GM19328 (cell line): ENCODE measurements around the gene TCTA.

ENCODE experiments used
- ATAC-seq: cut with Tn5 transposase; IDR thresholded peaks from one replicate; pipeline ENCODE4 v1.9.1; 2021; ENCODE audit warnings: mild to moderate bottlenecking, moderate library complexity; ENCODE audit not compliant: unreplicated experiment

Gene TCTA

DNA sequence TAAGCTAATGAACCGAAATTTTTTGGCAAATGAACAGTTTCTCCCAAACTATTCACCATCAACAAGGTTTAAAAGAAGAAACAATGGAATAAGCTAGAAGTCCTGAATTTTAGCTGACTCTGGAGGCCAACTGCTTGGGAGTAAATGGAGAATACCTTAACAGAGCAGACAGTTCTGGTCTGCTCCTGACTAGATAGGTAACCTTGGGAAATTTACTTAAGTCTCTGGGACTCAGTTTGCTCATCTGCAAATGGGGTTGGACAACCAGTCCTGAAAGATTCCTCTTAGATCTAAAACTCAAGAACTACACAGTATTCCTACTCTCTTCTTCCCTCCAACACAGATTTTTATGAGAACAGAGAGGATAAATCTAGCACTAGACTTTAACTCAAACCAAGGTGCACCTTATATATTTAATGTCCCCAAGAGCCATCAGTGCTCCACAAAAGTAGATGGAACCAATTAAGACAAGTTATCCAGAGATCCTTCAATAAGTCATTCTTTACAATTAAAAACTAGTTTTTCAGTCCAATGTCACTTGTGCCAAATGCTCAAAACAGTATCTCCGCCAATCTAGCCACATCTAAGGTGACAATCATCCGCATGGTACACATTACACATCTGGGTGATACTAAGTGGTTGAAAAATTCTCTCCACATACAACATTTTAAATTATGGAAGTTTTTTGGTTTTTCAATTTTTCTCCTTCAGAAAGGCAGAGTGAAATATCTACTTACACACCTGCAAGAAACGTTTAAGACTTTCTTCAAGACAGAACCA lies 2.0 kb upstream of the TCTA start:
- ATAC-seq, result no peak

DNA sequence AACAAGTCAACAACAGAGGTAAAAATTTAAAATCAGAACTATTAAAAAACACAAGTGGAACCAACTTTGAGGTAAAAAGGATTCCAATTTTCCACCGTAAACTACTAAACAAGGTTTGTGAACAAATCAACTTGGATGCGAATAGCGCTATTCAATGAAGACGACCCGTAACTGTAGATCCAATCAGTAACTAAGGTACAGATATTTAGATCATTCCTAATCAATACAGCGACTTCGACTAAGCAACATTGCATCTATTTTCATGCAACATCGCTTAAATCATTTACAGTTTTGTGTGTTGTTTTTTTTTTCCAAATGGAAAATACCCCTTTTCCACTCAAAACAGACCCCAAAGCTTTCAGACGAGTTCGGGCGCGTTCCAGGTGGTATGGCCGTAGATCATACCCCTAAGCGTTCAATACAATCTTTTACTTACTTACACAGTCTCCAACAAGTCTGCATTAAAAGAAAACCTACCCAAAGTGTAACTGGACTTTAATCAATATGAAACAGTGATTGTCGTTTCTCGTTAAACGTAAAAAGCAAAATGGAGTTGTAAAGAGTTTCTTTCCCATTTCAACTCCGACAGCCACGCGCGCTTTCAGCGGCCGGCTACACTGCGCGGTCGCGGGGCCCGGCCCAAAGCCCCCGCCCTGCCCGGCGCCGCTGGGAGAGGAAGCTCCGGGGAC lies 1.2 kb upstream of the TCTA start:
- ATAC-seq, result no peak

DNA sequence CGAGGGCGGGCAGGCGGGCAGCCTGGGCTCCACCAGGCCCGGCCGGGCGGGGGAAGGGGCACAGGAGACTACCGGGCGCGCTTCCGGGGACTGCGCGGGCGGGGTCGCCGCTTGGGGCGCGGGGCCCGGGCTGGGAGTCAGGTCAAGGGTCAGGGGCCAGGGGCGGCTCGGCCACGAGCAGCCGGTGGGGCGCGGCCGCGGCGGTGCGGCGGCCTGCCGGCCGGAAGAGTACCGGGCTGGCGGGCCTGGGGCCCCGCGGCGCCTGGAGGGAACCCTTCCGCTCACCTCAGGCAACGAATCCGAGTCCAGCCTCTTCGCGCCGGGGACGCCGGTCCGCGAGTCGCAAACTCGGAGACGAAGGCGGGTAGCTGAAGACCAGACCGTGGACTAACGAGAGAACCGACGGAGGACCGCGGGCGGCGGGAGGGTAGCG lies 672 bp upstream of the TCTA start:
- ATAC-seq, result peak; percentile 31

DNA sequence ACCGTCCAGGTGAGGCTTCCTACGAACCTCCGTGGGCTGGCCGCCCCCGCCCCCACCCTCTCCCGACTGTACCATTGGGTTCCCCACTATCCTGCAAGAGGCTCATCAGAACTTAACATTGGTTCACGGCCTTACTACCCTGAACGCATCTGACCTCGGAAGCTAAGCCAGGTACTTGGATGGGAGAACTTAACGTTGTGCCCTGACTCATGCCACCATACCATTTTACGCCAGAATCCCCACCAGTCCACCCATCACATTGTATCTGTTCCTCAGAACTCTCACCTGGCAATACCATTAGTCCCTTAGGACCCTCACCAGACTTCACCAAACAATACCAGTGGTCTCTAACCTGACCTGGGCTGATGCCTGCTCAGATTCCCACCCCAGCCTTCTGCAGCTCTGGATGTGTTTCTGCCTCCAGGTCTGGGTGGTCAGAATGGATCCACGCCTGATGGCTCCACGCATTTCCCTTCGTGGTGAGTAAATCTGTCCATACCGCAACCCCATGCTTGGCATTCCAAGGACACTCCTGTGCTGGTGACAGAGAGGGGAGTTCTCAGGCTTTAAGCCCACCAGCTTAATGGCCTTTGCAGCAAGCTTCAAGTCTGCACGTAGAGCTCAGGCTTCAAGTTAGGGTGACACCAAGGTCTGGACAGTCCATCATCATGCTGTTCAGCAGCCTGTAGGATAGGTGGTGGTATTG lies 562 bp downstream of the TCTA start:
- ATAC-seq, result no peak

DNA sequence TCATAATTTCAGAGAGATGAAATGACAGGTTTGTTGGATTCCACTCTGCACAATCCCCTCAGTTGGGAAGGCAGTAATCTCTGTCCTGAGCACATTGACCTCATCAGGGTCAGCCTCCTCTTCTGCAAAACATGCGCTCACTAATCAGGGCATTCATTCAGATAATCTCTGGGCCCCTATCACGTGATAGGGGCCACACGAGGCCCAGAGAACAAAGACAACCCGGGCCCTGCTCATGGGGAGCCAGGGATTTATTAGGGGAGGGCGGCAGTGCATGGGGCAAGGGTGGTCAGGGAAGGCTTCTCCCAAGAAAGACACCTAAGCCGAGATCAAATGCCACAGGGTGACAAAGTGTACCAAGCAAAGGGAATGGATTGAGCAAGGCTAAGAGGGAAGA lies 1.1 kb downstream of the TCTA start:
- ATAC-seq, result no peak

DNA sequence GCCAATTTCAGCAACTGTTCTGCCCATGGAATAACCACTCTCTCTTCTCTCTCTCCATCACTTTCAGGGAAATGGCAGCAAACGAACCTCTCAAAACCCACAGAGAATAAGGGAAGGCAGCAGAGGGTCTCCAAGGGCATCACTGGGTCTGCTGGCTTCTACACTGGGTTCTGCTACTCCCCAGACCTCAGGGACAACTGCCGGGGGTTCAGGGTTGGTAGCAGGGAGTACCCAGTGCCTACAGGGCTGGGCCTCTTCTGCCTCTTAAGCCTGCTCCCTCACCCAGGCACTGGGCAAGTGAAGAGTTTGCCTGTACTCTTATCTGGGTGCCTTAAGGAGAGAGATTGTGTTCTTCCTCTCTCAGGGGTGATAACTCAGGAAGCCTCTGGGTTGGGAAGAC lies 2.5 kb downstream of the TCTA start:
- ATAC-seq, result no peak

DNA sequence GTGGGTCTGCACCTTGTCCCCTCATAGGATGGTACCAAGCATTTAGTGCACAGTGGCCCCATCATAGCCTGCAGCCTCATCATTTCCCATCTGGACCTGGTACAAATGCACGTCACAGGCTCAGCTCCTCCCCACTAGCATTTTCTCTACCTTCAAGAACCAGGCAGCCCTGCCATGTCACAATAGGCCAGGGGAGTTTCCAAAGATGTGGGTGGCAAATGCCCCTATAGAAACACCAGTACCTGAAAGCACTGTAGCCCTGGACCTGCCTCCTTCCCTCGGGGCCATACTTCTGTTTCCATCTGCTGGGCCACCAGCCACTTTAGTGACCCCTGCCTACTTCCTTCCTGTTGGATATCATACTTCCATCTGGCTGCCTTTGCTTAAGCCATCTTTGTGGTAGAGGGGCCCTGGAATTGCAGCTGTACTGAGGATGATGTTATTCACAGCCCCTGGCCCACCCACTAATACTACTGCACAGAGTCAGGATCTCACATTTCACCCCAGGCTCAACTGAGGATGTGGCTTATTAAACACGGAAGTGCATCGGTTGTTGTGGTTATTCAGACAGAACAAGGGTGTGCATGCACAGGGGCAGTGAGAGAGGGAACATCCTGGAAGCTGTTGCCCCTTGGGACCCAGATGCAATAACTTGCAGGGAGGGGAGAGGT lies 3.8 kb downstream of the TCTA start:
- no peak for ATAC-seq

DNA sequence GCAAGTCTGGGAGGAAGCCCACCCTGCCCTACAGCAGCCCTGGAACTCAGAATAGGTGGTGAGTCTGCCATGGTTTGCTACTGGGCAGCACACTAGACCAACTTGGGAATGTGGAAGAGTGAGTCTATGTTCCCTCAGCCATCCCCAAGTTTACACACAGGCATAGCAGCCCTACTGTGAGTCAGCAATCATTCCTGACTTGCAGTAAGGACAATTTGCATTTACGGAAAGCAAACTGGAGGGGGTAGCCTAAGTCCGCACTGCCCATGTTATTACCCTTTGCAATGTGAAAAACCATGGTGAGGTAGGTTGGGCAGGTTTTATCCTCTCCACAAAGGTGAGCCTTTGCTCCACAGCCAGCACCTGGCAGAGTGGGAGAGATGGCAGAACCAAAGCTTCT lies 4.6 kb downstream of the TCTA start:
- no peak for ATAC-seq

DNA sequence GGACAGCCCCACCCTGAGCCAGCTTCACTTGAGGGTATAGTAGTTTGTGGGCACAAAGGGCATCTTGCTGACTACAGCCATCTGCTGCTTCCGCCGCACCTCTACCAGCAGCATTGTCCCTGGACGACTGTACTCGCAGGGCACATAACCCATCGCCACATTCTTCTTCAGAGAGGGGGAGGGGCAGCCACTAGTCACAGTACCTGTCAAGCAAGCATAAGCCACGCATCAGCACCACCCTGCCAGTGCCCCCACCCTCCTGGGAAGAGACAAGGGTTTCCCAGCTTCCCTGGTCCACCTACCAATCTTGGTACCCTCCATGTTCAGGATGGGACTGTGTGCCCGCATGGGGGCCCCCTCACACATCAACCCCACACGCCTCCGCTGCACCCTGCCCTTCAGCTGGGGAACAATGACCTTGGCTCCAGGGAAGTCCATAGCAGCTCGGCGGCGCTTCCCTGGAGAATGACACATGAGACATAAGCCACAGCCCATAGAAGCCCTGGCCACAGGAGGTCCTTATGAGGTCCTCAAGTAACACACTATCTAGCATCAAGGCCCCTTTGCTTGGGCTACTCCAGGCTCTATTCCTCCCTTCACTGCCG lies 5.4 kb downstream of the TCTA start:
- no peak for ATAC-seq

DNA sequence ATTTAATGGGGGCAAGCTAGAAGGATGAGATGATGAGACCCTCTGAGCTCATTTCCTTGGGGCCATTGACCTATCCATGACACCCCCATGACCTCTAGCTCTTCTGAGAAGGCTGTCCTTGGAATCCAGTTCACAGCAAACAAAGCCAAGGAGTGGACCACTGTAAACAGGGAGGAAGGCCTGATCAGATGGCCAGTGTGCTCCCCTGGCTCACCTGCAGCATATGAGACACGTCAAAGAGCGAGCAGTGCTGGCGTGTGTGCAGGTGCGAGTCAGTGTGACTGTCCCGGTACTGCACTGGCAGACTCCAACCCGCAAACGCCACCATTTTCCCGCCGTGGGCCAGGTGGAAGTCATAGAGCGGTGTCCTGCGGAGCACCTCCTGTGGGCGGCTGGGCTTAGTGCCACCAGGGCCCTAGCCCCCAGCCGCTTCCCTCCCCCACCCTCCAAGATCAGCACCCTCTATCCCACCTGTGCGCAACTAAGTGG lies 9.7 kb downstream of the TCTA start:
- no peak for ATAC-seq

DNA sequence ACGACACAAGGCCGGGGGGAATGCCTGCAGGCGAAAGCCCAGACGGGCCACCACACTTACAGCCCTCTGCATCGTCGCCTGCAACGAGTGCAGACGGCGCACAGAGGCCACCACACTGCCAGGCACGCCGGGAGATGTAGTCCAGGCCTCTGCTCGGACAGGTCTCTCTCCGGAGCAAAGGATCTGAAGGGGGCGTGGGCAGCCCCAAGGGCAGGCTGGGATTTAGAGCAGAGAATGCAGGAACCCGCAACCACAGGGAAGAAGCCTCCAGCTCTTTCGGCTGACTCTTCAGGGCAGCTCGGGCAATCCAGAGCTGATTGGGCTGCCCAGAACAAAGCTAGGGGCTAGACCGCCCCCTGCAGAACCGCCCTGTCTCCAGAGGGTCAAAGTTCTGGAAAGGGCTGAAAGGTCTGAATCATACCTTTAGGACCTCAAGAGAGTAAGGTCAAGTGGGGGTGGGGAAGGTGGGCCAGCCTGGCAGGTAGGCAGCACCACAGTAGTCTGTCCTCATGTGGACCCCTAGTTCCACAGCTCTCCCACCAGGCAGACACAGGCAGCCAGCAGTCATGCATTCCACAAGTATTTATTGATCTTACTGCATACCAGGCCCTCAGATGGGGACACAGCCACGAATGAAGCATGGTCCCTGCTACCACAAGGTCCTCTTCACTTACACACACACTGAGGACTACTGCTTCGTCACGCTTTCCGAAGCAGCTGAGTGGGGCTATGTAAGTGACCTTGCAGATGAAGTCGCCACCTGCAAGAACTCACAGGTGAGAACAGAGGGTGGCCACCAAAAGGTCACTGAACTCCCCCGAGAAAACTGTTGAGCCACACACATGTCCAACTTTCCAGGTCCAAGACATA lies 10.4 kb downstream of the TCTA start, which contains the start of gene AMT:
TSS of gene AMT (minus strand) at position 95 of the 870 bp plus-strand sequence. CDS start at position 72, 23 bp downstream.
- no peak for ATAC-seq

DNA sequence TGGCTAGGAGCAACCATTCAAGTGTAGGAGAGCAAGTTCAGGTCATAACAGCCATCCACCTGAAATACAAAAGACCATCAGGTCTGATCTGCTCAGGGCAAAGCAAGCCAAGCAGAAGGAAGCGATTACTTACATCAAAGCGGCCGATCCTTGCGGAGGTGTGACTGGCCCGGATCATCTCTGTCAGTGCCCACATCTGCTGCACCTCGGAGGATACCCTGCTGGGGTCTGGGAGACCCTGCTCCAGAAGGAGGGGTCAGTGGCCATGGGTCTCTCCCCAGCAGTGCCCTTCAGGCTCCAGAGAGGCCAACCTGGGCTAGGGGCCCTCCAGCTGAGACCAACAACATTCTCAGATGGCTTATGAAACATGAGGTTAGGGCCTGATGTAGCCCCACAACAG lies 12.6 kb downstream of the TCTA start:
- ATAC-seq, result no peak

DNA sequence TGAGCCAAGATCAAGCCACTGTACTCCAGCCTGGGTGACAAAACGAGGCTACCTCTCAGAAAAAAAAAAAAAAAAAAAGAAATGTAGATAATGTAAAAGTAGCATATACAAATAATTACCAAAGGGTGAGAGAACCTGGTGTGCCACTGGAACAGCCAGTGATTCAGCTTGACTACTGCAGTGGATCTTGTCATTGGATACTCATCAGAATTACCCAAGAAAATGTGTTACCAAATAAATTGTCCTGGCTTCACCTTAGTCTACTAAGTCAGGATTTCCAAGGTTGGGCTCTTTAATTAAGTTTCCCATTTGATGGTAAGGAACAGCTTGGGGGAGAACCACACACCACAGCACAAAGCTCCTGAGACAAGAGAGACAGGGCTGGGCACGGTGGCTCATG lies 15.4 kb downstream of the TCTA start:
- no peak for ATAC-seq

DNA sequence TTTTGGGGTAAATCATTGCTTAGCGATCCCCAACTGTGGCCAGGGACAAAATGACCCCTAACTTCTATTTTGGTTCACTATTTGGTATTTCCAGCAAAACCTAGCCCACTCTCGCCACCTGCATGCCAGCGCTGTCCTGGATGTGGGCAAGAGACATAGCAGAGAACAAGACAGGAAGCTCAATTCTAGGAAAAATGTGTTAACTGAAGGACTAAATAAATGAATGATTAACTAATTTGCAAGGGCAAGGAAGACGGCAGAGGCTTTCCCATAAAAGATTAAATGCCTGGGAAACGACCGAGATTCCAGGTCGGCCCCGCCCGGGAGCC lies 16.5 kb downstream of the TCTA start:
- ATAC-seq, result no peak

DNA sequence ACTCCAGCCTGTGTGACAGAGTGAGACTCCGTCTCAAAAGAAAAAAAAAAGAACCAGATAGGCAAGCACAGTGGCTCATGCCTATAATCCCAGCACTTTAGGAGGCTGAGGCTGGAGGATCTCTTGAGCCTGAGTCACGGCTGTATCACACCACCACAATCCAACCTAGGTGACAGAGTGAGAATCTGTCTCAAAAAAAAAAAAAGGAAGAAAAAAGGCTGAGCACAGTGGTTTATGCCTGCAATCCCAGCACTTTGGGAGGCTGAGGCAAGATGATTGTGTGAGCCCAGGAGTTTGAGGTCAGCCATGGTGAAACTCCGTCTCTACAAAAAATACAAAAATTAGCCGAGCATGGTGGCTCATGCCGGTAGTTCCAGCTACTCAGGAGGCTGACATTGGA lies 22.5 kb downstream of the TCTA start:
- no peak for ATAC-seq

DNA sequence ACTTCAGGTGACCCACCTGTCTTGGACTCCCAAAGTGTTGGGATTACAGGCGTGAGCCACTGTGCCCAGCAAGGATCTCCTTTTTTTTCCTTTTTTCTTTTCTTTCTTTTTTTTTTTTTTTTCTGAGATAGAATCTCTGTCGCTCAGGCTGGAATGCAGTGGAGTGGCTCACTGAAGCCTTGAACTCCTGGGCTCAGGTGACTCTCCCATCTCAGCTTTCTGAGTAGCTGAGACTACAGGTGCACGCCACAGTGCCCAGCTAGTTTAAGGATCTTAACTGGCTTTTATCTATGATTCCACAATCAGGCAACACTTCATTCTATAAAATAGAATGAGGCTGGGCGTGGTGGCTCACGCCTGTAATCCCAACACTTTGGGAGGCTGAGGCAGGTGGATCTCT lies 33.2 kb downstream of the TCTA start:
- ATAC-seq, result no peak

DNA sequence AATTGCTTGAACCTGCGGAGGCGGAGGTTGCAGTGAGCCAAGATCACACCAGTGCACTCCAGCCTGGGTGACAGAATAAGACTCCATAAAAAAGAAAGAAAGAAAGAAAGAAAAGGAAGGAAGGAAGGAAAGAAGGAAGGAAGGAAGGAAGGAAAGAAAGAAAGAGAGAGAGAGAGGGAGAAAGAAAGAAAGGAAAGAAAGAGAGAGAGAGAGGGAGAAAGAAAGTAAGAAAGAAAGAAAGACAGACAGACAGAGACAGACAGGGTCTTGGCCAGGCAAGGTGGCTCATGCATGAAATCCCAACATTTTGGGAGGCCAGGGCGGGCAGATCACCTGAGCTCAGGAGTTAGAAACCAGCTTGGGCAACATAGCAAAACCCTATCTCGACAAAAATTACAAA lies 41.4 kb downstream of the TCTA start:
- ATAC-seq, result no peak

DNA sequence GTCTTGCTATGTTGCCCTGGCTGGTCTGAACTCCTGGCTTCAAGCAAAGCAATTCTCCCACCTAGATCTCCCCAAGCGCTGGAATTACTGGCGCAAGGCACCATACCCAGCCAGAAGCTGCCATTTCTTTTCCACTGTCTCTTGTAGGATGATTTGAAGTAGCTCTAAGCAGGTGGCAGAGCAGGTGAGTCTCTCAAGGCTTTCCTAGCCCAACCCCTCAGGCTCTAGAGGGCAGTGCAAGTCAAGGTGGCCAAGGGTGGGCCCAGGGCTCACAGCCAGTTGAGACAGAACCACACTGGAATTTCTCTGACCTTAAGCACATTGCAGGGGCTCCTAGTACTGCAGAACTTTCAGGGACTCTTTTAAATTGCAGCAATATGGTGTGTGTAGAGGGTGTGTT lies 42.2 kb downstream of the TCTA start:
- no peak for ATAC-seq

DNA sequence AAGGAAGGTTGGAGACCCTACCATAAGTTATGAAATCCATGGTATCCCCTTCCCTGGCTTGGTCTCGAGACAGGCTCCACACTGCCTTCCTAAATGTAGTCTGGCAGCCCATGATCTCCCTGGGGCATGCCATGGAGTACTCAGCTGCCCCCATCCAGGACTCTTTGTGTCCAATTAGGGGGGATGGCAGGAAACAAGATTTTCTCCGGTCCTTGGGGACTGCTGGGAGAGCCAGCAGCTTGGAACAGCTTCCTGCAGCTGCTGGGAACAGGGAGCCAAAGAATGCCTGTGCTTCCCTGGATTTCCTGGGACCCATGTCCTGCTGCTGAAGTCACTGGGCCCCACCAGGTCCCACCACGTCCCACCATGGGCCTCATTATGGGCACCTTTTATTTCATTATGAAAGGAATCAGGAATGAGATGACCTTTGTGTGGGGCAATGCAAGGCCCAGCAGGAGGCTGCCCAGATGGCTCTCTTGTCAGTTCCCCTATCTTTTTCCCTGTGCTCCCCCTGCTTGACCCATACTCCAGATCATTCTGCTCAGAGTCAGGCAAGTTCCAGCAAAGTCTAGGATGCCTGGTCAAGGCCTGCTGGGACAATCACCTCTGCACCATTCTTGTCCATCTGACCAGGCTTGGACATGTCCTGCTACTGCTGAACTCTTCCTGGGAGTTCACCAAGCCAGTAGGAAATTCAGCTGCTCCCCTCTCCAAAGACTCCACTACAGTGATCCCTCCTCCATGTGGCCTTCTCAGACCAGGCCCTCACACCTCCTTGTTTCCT lies 42.9 kb downstream of the TCTA start:
- ATAC-seq, result no peak
